Suprapubic skin (tissue), 3 donors: ENCODE measurements around the gene ZBTB16.

Experiments used
- EP300 ChIP-seq: sonication (generic); formaldehyde crosslinking; IDR thresholded peaks from one replicate; pipeline ENCODE4 v1.6.1; 2017; ENCODE audit warnings: antibody characterized with exemption
- POLR2A ChIP-seq, 2 donors: fragments of 450-650 bp; IDR thresholded peaks; one replicate each; pipeline ENCODE4 v1.6.1; 2017; ENCODE audit warnings: antibody characterized with exemption in 2 of 2, mild to moderate bottlenecking in 2 of 2, moderate library complexity in 2 of 2
- TF ChIP-seq, protein P1 (sequence below), 2 donors: fragments of 200-600 bp in 1 of 2; fragments of 450-650 bp in 1 of 2; sonication (generic) in 1 of 2; IDR thresholded peaks; one replicate each; pipeline ENCODE4 v1.5.1; 2016 to 2019; ENCODE audit warnings: antibody characterized with exemption in 2 of 2, mild to moderate bottlenecking in 1 of 2, moderate library complexity in 1 of 2

DNA sequence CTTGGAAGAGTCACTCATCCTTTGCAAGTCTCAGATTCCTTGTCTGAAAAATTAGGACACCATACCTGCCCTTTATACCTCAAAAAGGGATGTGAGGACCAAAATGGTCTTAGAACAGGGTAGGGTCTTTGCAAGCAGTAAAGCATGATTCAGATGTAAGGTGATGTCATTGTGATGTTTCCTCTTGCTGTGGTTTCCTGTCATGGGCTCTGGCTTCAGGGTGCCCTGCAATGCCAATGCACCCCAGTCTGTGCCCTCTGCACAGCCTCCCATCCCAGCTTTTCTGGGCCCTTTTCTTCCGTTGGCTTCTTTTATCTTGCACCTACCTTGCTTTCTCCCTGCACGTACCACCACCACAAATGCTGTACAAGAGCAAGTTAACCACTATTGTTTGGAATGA lies 148.9 kb downstream of the ZBTB16 start:
- TF ChIP-seq EP300 = no peak
- TF ChIP-seq, protein P1, sequence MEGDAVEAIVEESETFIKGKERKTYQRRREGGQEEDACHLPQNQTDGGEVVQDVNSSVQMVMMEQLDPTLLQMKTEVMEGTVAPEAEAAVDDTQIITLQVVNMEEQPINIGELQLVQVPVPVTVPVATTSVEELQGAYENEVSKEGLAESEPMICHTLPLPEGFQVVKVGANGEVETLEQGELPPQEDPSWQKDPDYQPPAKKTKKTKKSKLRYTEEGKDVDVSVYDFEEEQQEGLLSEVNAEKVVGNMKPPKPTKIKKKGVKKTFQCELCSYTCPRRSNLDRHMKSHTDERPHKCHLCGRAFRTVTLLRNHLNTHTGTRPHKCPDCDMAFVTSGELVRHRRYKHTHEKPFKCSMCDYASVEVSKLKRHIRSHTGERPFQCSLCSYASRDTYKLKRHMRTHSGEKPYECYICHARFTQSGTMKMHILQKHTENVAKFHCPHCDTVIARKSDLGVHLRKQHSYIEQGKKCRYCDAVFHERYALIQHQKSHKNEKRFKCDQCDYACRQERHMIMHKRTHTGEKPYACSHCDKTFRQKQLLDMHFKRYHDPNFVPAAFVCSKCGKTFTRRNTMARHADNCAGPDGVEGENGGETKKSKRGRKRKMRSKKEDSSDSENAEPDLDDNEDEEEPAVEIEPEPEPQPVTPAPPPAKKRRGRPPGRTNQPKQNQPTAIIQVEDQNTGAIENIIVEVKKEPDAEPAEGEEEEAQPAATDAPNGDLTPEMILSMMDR (IDR thresholded peaks at IDR 0.05) = no peak
- TF ChIP-seq POLR2A (IDR thresholded peaks at IDR 0.05) = no peak
